Vagina (tissue), 2 donors: Measurements from ENCODE around the gene UBTD2.

Experiments
- POLR2A ChIP-seq, 2 donors: fragments of 450-650 bp; IDR thresholded peaks; one replicate each; pipeline ENCODE4 v1.6.1; 2017; ENCODE audit warnings: antibody characterized with exemption in 2 of 2, mild to moderate bottlenecking in 2 of 2, moderate library complexity in 2 of 2
- TF ChIP-seq, protein P1 (sequence below), 3 experiments: fragments of 450-650 bp in 2 of 3; fragments of 200-600 bp in 1 of 3; sonication (generic) in 1 of 3; IDR thresholded peaks; one replicate each; pipeline ENCODE4 v1.5.1; 2017 to 2019; ENCODE audit warnings: antibody characterized with exemption in 3 of 3, mild to moderate bottlenecking in 2 of 3, moderate library complexity in 2 of 3

DNA sequence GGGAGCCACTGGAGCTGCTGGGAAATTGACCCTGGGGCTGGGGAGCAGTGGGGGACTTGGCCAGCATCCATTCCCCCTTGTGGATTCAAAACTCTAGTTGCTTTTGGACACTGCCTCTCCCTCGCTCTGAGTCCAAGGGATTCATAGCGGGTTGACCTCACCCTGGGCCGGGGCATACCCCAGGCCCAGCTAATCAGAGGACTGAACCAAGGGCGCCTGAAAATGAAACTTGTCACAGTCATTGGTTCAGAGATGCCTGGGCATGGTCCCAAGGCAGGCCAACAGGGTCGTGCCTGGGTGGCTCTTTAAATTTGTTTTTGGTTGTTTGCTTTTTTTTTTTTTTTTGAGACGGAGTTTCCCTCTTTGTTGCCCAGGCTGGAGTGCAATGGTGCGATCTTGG is 118.1 kb downstream of the UBTD2 start:
- TF ChIP-seq, protein P1, sequence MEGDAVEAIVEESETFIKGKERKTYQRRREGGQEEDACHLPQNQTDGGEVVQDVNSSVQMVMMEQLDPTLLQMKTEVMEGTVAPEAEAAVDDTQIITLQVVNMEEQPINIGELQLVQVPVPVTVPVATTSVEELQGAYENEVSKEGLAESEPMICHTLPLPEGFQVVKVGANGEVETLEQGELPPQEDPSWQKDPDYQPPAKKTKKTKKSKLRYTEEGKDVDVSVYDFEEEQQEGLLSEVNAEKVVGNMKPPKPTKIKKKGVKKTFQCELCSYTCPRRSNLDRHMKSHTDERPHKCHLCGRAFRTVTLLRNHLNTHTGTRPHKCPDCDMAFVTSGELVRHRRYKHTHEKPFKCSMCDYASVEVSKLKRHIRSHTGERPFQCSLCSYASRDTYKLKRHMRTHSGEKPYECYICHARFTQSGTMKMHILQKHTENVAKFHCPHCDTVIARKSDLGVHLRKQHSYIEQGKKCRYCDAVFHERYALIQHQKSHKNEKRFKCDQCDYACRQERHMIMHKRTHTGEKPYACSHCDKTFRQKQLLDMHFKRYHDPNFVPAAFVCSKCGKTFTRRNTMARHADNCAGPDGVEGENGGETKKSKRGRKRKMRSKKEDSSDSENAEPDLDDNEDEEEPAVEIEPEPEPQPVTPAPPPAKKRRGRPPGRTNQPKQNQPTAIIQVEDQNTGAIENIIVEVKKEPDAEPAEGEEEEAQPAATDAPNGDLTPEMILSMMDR (IDR thresholded peaks at IDR 0.05) = no peak
- no peak for TF ChIP-seq POLR2A (IDR thresholded peaks at IDR 0.05)
